Immature natural killer cell (primary cell): ENCODE results near the gene GIGYF2. TPM values are rescaled to one million over a fixed set of nuclear protein-coding genes. Genes with fewer than 3 reads are reported as not detected.
A peak's percentile ranks its signal among the peaks of the same experiment; 100 is the strongest.
"Not testable (repeated sequence)": the region's sequence is repeated elsewhere in the genome, so short reads cannot be mapped to it uniquely, and the experiment has no call there.

Experiments used
- DNase-seq, 3 donors: peaks; one replicate each; pipeline ENCODE4 v3.0.0; 2022; ENCODE audit warnings: mixed read lengths in 1 of 3
- H3K27ac Mint-ChIP-seq, 6 donors: one replicate each; pipeline ENCODE4 v1.8.0; 2020; ENCODE audit warnings: mixed read lengths in 6 of 6, mild to moderate bottlenecking in 5 of 6, inconsistent platforms in 4 of 6, moderate library complexity in 3 of 6
- H3K27me3 Mint-ChIP-seq, 3 donors: one replicate each; pipeline ENCODE4 v1.8.0; 2020 to 2021; ENCODE audit warnings: low read depth in 3 of 3, mild to moderate bottlenecking in 3 of 3, mixed read lengths in 3 of 3, moderate library complexity in 3 of 3, inconsistent platforms in 1 of 3
- H3K36me3 Mint-ChIP-seq, 3 donors: one replicate each; pipeline ENCODE4 v1.8.0; 2020; ENCODE audit warnings: mixed read lengths in 3 of 3, inconsistent platforms in 2 of 3, mild to moderate bottlenecking in 2 of 3
- H3K4me1 Mint-ChIP-seq, 2 donors: one replicate each; pipeline ENCODE4 v1.8.0; 2020; ENCODE audit warnings: inconsistent platforms in 2 of 2, mild to moderate bottlenecking in 2 of 2, mixed read lengths in 2 of 2, moderate library complexity in 1 of 2
- H3K4me3 Mint-ChIP-seq, 5 donors: one replicate each; pipeline ENCODE4 v1.8.0; 2020; ENCODE audit warnings: mild to moderate bottlenecking in 5 of 5, mixed read lengths in 5 of 5, inconsistent platforms in 3 of 5, moderate library complexity in 3 of 5
- H3K9me3 Mint-ChIP-seq, 6 donors: one replicate each; pipeline ENCODE4 v1.8.0; 2020; ENCODE audit warnings: mild to moderate bottlenecking in 6 of 6, mixed read lengths in 6 of 6, inconsistent platforms in 4 of 6, moderate library complexity in 3 of 6
- polyA plus RNA-seq, 3 donors: library from polyadenylated mRNA; unstranded; fragments of 300-500 nt; fragmentation: Illumina TruSeq; gene quantifications; one replicate each; pipeline ENCODE4 v1.2.3, GENCODE V29; 2021

GIGYF2 gene
- polyA plus RNA-seq, 3 donors from 2014 or later, result 7.8 to 41.3 (median 13.0) TPM

- no peaks in the 10 kb centered on the region for H3K36me3 Mint-ChIP-seq
- H3K27me3 Mint-ChIP-seq, result peaks cover 0 to 6% (median 5%) of the 10 kb centered on the region in 3 donors
- no peak overlapping the region for H3K27ac Mint-ChIP-seq
- peaks cover 3 to 8% of the 10 kb centered on the region in 2 donors for H3K4me1 Mint-ChIP-seq
- no peaks in the 10 kb centered on the region for H3K9me3 Mint-ChIP-seq
- no peak overlapping the region for H3K4me3 Mint-ChIP-seq
- DNase-seq, result no peak
Observed at GRCh38 chr2:232674491-232674890, 22.6 kb upstream of the GIGYF2 start.

GRCh38 chr2:232675381-232675780 lies 21.8 kb upstream of the GIGYF2 start:
- Mint-ChIP-seq H3K27ac (peak overlapping the region in 1 of 6 donors; percentile 44), H3K4me1 (peaks cover 3 to 8% of the 10 kb centered on the region in 2 donors), H3K4me3 (no peak overlapping the region), H3K27me3 (peaks cover 0 to 8% (median 5%) of the 10 kb centered on the region in 3 donors), H3K36me3 (no peaks in the 10 kb centered on the region), H3K9me3 (no peaks in the 10 kb centered on the region)
- DNase-seq, result no peak

- H3K27me3 Mint-ChIP-seq, result peaks cover 6 to 13% (median 7%) of the 10 kb centered on the region in 3 donors
- peaks cover 3 to 8% of the 10 kb centered on the region in 2 donors for H3K4me1 Mint-ChIP-seq
- DNase-seq, result no peak
- H3K36me3 Mint-ChIP-seq, result no peaks in the 10 kb centered on the region
- H3K4me3 Mint-ChIP-seq, result no peak overlapping the region
- no peak overlapping the region for H3K27ac Mint-ChIP-seq
- no peaks in the 10 kb centered on the region for H3K9me3 Mint-ChIP-seq
Observed at GRCh38 chr2:232680006-232680405, 17.1 kb upstream of the GIGYF2 start.

GRCh38 chr2:232681527-232681926 lies 15.6 kb upstream of the GIGYF2 start:
- Mint-ChIP-seq H3K4me1 (peaks cover 1 to 4% of the 10 kb centered on the region in 2 donors), H3K27ac (no peak overlapping the region), H3K9me3 (no peaks in the 10 kb centered on the region), H3K4me3 (no peak overlapping the region), H3K36me3 (no peaks in the 10 kb centered on the region), H3K27me3 (peaks cover 6 to 12% (median 7%) of the 10 kb centered on the region in 3 donors)
- DNase-seq, result no peak

GRCh38 chr2:232683368-232683767 lies 13.8 kb upstream of the GIGYF2 start:
- Mint-ChIP-seq H3K4me1 (no peaks in the 10 kb centered on the region), H3K27me3 (peaks cover 6 to 10% (median 7%) of the 10 kb centered on the region in 3 donors), H3K36me3 (no peaks in the 10 kb centered on the region), H3K9me3 (no peaks in the 10 kb centered on the region), H3K4me3 (no peak overlapping the region), H3K27ac (no peak overlapping the region)
- DNase-seq, result no peak

GRCh38 chr2:232685391-232685790 lies 11.7 kb upstream of the GIGYF2 start:
- not testable (repeated sequence) for H3K4me1 Mint-ChIP-seq, H3K9me3 Mint-ChIP-seq, H3K4me3 Mint-ChIP-seq, H3K36me3 Mint-ChIP-seq, H3K27ac Mint-ChIP-seq, H3K27me3 Mint-ChIP-seq, DNase-seq

- peaks cover 0 to 7% (median 2%) of the 10 kb centered on the region in 3 donors for H3K27me3 Mint-ChIP-seq
- H3K4me3 Mint-ChIP-seq, result no peak overlapping the region
- H3K27ac Mint-ChIP-seq, result no peak overlapping the region
- H3K4me1 Mint-ChIP-seq, result no peaks in the 10 kb centered on the region
- no peaks in the 10 kb centered on the region for H3K9me3 Mint-ChIP-seq
- DNase-seq, result no peak
- H3K36me3 Mint-ChIP-seq, result no peaks in the 10 kb centered on the region
Observed at GRCh38 chr2:232687382-232688160, 9.6 kb upstream of the GIGYF2 start.

GRCh38 chr2:232688201-232688600 lies 8.9 kb upstream of the GIGYF2 start:
- Mint-ChIP-seq H3K36me3 (no peaks in the 10 kb centered on the region), H3K27ac (no peak overlapping the region), H3K27me3 (peaks cover 0 to 6% (median 2%) of the 10 kb centered on the region in 3 donors), H3K9me3 (no peaks in the 10 kb centered on the region), H3K4me3 (no peak overlapping the region), H3K4me1 (no peaks in the 10 kb centered on the region)
- DNase-seq, result no peak

GRCh38 chr2:232689152-232689910 lies 7.8 kb upstream of the GIGYF2 start:
- H3K4me3 Mint-ChIP-seq, result no peak overlapping the region
- no peaks in the 10 kb centered on the region for H3K9me3 Mint-ChIP-seq
- no peaks in the 10 kb centered on the region for H3K4me1 Mint-ChIP-seq
- H3K36me3 Mint-ChIP-seq, result no peaks in the 10 kb centered on the region
- peaks cover 0 to 4% (median 0%) of the 10 kb centered on the region in 3 donors for H3K27me3 Mint-ChIP-seq
- no peak for DNase-seq
- no peak overlapping the region for H3K27ac Mint-ChIP-seq

- not testable (repeated sequence) for DNase-seq, H3K27ac Mint-ChIP-seq, H3K9me3 Mint-ChIP-seq, H3K4me3 Mint-ChIP-seq, H3K27me3 Mint-ChIP-seq, H3K36me3 Mint-ChIP-seq, H3K4me1 Mint-ChIP-seq
Observed at GRCh38 chr2:232691117-232691516, 6.0 kb upstream of the GIGYF2 start.

GRCh38 chr2:232693344-232693743 lies 3.8 kb upstream of the GIGYF2 start:
- H3K4me3 Mint-ChIP-seq, result no peak overlapping the region
- no peaks in the 10 kb centered on the region for H3K9me3 Mint-ChIP-seq
- DNase-seq, result no peak
- H3K27me3 Mint-ChIP-seq, result peaks cover 0 to 7% (median 6%) of the 10 kb centered on the region in 3 donors
- H3K36me3 Mint-ChIP-seq, result no peaks in the 10 kb centered on the region
- H3K4me1 Mint-ChIP-seq, result peaks cover 11 to 13% of the 10 kb centered on the region in 2 donors
- peak overlapping the region in 2 of 6 donors; percentile 31 to 39 for H3K27ac Mint-ChIP-seq

GRCh38 chr2:232696609-232697058 lies 497 bp upstream of the GIGYF2 start:
- Mint-ChIP-seq H3K4me1 (peaks cover 36 to 37% of the 10 kb centered on the region in 2 donors), H3K27me3 (peaks cover 0 to 6% (median 5%) of the 10 kb centered on the region in 3 donors), H3K36me3 (no peaks in the 10 kb centered on the region), H3K27ac (peak overlapping the region in 5 of 6 donors; percentile 55 to 89 (median 85)), H3K4me3 (peak overlapping the region; percentile 85 to 94 (median 92)), H3K9me3 (no peaks in the 10 kb centered on the region)
- no peak for DNase-seq

GRCh38 chr2:232697807-232698110 lies 628 bp downstream of the GIGYF2 start:
- Mint-ChIP-seq H3K4me1 (peaks cover 39 to 42% of the 10 kb centered on the region in 2 donors), H3K36me3 (peaks cover 0 to 3% (median 0%) of the 10 kb centered on the region in 3 donors), H3K27me3 (peaks cover 0 to 6% (median 5%) of the 10 kb centered on the region in 3 donors), H3K9me3 (no peaks in the 10 kb centered on the region), H3K27ac (peak overlapping the region; percentile 83 to 95 (median 92)), H3K4me3 (peak overlapping the region; percentile 85 to 94 (median 92))
- DNase-seq, result no peak

- peak overlapping the region; percentile 49 to 93 (median 84) for H3K27ac Mint-ChIP-seq
- peaks cover 0 to 3% (median 2%) of the 10 kb centered on the region in 3 donors for H3K36me3 Mint-ChIP-seq
- DNase-seq, result no peak
- H3K27me3 Mint-ChIP-seq, result peaks cover 0 to 6% (median 5%) of the 10 kb centered on the region in 3 donors
- peak overlapping the region; percentile 85 to 94 (median 92) for H3K4me3 Mint-ChIP-seq
- H3K9me3 Mint-ChIP-seq, result no peaks in the 10 kb centered on the region
- peaks cover 42 to 48% of the 10 kb centered on the region in 2 donors for H3K4me1 Mint-ChIP-seq
Observed at GRCh38 chr2:232698556-232699091, 1.5 kb downstream of the GIGYF2 start.
